ENCODE measurements around the gene ATXN10.

ATXN10 gene

GRCh38 chr22:45882881-45883810, 211.5 kb downstream of the ATXN10 start:
- DNase-seq, result no peak

- DNase-seq, result no peak
Observed at GRCh38 chr22:45883811-45884170, 212.2 kb downstream of the ATXN10 start.

GRCh38 chr22:45884201-45885062, 212.8 kb downstream of the ATXN10 start:
- DNase-seq, result no peak

- DNase-seq, result no peak
Observed at GRCh38 chr22:45885171-45885840, 213.7 kb downstream of the ATXN10 start.

GRCh38 chr22:45885941-45886395, 214.3 kb downstream of the ATXN10 start:
- DNase-seq, result no peak

GRCh38 chr22:45886540-45886939, 214.9 kb downstream of the ATXN10 start:
- no peak for DNase-seq

- DNase-seq, result no peak
Observed at GRCh38 chr22:45887202-45888131, 215.8 kb downstream of the ATXN10 start.

- DNase-seq, result no peak
Observed at GRCh38 chr22:45888221-45889092, 216.8 kb downstream of the ATXN10 start.

- DNase-seq, result no peak
Observed at GRCh38 chr22:45889093-45889538, 217.5 kb downstream of the ATXN10 start.

- peak; percentile 16 for DNase-seq
Observed at GRCh38 chr22:45889539-45890350, 218.1 kb downstream of the ATXN10 start.

GRCh38 chr22:45890351-45890635, 218.7 kb downstream of the ATXN10 start:
- DNase-seq, result no peak

- no peak for DNase-seq
Observed at GRCh38 chr22:45891021-45891421, 219.4 kb downstream of the ATXN10 start.

GRCh38 chr22:45891471-45891995, 219.9 kb downstream of the ATXN10 start:
- DNase-seq, result no peak

- DNase-seq, result no peak
Observed at GRCh38 chr22:45891996-45892621, 220.5 kb downstream of the ATXN10 start.

- no peak for DNase-seq
Observed at GRCh38 chr22:45892681-45893461, 221.2 kb downstream of the ATXN10 start.

GRCh38 chr22:45893516-45893915, 221.9 kb downstream of the ATXN10 start:
- no peak for DNase-seq

Data from fibroblast of upper back skin (primary cell).